ENCODE data around the gene GRAMD1A.
"Not testable (repeated sequence)": the region's sequence is repeated elsewhere in the genome, so short reads cannot be mapped to it uniquely, and the experiment has no call there.

GRAMD1A gene

GRCh38 chr19:34979819-34980640 lies 20.1 kb upstream of the GRAMD1A start:
- no peak for DNase-seq

DNA sequence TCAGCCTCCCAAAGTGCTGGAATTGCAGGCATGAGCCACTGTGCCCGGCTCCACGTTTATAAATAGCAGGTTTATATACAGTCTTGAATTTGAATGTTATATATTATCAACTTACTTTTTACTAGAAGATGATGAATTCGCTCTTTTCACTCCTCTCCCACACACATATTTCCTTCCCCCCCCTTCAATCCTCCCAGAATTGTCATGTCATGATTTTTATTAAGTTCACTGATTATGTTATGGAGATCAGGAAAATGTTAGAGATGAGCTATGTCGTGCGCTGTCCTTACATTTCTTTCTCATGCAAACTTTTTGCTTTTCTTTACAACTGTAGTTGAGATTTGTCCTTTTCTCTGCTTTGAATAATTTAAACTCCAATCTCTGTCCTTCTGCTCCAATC lies 17.8 kb upstream of the GRAMD1A start:
- DNase-seq, result no peak

GRCh38 chr19:34983786-34984185 lies 16.3 kb upstream of the GRAMD1A start:
- no peak for DNase-seq

DNA sequence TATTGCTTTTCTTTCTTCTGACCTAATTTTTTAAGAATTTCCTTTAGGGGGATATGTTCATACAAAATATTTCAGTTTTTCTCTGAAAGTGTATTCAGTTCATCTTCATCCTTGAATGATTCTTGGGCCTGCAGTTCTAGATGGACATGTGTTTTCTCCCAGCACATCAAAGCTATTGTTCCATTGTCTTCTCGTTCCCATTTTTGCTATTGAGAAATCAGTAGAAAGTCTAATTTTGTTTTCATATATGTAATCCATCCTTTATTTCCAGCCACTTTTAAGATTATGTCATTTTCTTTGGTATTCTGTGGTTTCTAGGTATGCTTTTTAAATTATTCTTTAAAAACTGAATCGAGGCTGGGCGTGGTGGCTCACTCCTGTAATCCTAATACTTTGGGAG lies 15.8 kb upstream of the GRAMD1A start:
- no peak for DNase-seq

GRCh38 chr19:34985249-34986022 lies 14.7 kb upstream of the GRAMD1A start:
- no peak for DNase-seq

GRCh38 chr19:34988119-34988518 lies 12.0 kb upstream of the GRAMD1A start:
- DNase-seq, result no peak

GRCh38 chr19:34989298-34989697 lies 10.8 kb upstream of the GRAMD1A start:
- DNase-seq, result no peak

DNA sequence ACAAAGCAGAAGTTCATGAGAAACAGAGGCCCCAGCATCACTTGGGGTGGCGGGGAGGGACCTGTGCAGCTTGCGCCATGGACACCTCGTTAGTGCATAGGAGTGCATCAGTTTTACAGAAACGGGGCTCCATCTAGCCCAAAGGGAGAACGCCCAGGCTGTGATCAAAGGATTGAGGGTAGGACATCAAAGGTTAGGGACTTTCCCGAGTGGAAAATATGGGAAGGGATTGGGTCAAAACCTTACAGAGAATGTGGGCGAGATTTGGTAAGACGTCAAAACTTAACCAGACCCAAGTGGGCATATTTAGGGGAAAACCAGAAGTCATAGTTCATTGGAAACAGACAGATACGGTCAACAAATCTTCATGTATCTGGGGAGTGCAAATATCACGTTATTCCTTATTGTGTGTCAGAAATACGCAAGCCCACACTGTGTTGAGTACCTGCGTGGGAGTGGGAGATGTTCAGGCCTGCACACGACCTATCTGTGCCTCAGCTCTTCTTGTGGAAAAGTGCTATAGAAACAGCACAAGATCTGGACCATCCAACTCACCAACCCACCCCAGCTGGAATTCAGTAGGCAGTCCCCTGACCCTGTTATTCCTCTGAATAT lies 9.4 kb upstream of the GRAMD1A start:
- DNase-seq, result no peak

GRCh38 chr19:34991542-34992333 lies 8.4 kb upstream of the GRAMD1A start:
- no peak for DNase-seq

- DNase-seq, result not testable (repeated sequence)
Observed at GRCh38 chr19:34992582-34992981, 7.5 kb upstream of the GRAMD1A start.

- DNase-seq, result peak; percentile 20
Observed at GRCh38 chr19:34994286-34994642, 5.9 kb upstream of the GRAMD1A start.

- peak; percentile 65 for DNase-seq
Observed at GRCh38 chr19:34994643-34995541, 5.2 kb upstream of the GRAMD1A start.

DNA sequence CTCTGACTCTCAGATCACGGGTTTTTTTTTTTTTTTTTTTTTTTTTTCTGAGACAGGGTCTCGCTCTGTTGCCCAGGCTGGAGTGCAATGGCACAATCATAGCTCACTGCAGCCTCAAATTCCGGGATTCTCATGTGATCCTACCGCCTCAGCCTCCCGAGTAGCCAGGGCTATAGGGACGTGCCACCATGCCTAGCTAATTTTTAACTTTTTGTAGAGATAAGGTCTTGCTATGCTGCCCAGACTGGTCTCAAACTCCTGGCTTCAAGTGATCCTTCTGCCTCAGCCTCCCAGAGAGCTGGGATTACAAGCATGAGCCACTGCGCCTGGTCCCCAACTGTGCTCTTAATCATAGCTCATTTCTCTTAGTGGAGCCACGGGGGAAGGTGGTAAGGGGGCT lies 4.6 kb upstream of the GRAMD1A start:
- DNase-seq, result no peak

- peak; percentile 36 for DNase-seq
Observed at GRCh38 chr19:34997071-34997617, 3.0 kb upstream of the GRAMD1A start.

- DNase-seq, result not testable (repeated sequence)
Observed at GRCh38 chr19:34998224-34998623, 1.9 kb upstream of the GRAMD1A start.

DNA sequence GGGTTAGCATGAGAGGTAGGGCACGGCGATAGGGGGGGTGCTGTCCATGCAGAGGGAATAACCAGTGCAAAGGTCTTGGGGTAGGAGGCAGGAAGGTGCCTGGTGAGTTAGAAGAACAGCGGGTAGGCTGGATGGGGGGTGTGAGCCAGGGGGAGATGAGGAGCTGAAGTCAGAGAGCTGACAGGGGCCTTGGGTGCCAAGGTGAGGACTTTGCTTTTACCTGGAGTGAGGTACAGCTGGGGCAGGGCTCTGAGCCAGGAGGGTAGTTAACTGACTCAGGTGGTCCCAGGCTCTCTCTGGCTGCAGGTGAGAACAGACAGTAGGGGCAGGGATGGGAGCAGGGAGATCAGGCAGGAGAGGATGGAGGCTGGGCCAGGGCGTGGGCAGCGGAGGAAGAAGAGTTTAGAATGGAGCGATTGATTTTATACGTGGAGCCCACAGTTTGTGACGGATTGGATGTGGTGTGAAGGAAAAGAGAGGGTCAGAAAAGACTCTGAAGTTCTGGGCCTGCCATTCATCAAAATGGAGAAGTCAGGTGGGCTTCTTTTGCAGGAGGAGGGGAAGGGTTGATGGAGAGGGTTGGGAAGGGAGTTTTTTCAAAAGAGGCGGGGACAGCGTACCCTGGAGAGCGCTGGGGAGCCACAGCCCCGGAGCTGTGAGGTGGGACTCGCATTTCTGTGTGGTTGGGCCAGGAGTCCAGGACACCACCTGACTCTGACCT lies 1.2 kb upstream of the GRAMD1A start:
- no peak for DNase-seq

- DNase-seq, result no peak
Observed at GRCh38 chr19:35000338-35000646, 169 bp downstream of the GRAMD1A start.

- DNase-seq, result peak; percentile 53
Observed at GRCh38 chr19:35000647-35001501, 751 bp downstream of the GRAMD1A start.

GRCh38 chr19:35002037-35002535 lies 2.0 kb downstream of the GRAMD1A start:
- DNase-seq, result no peak

All from MV-4-11 (cell line).